Duodenal mucosa (tissue), 2 donors: Measurements from ENCODE around the gene CAP2.

ENCODE experiments used
- H3K27ac ChIP-seq: one replicate; pipeline ENCODE4 v1.7.0; 2013; ENCODE audit warnings: low read depth, low read length
- H3K27me3 ChIP-seq, 2 donors: one replicate each; pipeline ENCODE4 v1.7.0; 2013; ENCODE audit warnings: low read length in 2 of 2, control low read depth in 1 of 2; ENCODE audit not compliant: insufficient read depth in 2 of 2, control insufficient read depth in 1 of 2
- H3K36me3 ChIP-seq, 2 donors: one replicate each; pipeline ENCODE4 v1.7.0; 2013; ENCODE audit warnings: low read length in 2 of 2, control low read depth in 1 of 2; ENCODE audit not compliant: insufficient read depth in 2 of 2, control insufficient read depth in 1 of 2
- H3K4me1 ChIP-seq, 2 donors: one replicate each; pipeline ENCODE4 v1.7.0; 2013; ENCODE audit warnings: low read length in 2 of 2, control low read depth in 1 of 2; ENCODE audit not compliant: insufficient read depth in 2 of 2, control insufficient read depth in 1 of 2
- H3K4me3 ChIP-seq, 2 donors: one replicate each; pipeline ENCODE4 v1.7.0; 2013; ENCODE audit warnings: low read length in 2 of 2, low read depth in 1 of 2
- H3K9ac ChIP-seq, 2 donors: one replicate each; pipeline ENCODE4 v1.7.0; 2013; ENCODE audit warnings: low read length in 2 of 2, low read depth in 1 of 2
- H3K9me3 ChIP-seq, 2 donors: one replicate each; pipeline ENCODE4 v1.7.0; 2013; ENCODE audit warnings: low read length in 2 of 2, control low read depth in 1 of 2; ENCODE audit not compliant: control insufficient read depth in 1 of 2

The CAP2 gene

DNA sequence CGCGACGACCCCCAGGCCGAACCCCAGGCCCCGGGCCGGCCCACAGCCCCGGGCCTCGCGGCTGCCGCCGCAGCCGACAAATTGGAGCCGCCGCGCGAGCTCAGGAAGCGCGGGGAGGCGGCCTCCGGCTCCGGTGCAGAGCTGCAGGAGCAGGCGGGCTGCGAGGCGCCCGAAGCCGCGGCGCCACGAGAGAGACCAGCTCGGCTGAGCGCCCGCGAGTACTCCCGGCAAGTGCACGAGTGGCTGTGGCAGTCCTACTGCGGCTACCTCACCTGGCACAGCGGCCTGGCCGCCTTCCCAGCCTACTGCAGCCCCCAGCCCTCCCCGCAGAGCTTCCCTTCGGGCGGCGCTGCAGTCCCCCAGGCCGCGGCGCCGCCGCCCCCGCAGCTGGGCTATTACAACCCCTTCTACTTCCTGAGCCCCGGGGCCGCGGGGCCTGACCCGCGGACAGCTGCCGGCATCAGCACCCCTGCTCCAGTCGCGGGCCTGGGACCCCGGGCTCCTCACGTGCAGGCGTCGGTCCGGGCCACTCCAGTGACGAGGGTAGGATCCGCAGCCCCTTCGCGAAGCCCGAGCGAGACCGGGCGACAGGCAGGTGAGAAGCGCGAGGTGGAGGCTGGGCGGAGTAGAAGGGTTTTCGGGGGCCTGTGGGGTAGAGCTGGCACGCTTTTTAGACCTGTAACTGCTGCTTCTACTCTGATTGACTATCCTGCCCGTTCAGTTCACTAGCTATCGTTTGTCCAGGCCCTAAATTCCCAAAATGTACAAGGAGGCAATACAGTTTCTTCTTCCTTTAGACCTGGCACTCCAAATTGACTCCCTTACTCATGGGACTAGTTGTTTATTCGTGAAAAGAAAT is 207.4 kb downstream of the CAP2 start:
- H3K9me3 ChIP-seq: no peaks in the 10 kb centered on the region
- H3K9ac ChIP-seq: peak overlapping the region; percentile 78 to 85
- peaks cover 0 to 7% of the 10 kb centered on the region in 2 donors for H3K4me1 ChIP-seq
- peak overlapping the region; percentile 73 to 85 for H3K4me3 ChIP-seq
- peaks cover 0 to 16% of the 10 kb centered on the region in 2 donors for H3K36me3 ChIP-seq
- H3K27me3 ChIP-seq: no peaks in the 10 kb centered on the region
- peak overlapping the region; percentile 92 for H3K27ac ChIP-seq

DNA sequence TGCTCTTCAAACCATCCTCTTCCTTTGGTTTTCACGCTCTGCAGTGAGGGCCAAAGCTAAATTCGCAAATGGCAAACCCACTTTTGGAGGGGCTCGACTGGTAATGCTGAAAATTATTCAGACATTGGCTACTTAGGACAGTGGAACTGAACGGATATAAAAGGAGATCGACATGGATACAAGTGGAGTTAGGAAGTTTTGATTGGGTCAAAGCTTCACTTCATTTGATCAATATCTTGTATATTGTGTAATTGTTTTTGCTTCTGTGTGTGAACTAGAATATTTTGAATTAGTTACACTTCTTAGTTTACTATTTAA is 207.9 kb downstream of the CAP2 start:
- Histone ChIP-seq H3K9me3 (no peaks in the 10 kb centered on the region), H3K27me3 (no peaks in the 10 kb centered on the region), H3K4me1 (peaks cover 0 to 7% of the 10 kb centered on the region in 2 donors), H3K27ac (no peak overlapping the region), H3K4me3 (peak overlapping the region; percentile 73 to 85), H3K36me3 (peaks cover under 1 to 18% of the 10 kb centered on the region in 2 donors), H3K9ac (peak overlapping the region; percentile 78 to 85)

DNA sequence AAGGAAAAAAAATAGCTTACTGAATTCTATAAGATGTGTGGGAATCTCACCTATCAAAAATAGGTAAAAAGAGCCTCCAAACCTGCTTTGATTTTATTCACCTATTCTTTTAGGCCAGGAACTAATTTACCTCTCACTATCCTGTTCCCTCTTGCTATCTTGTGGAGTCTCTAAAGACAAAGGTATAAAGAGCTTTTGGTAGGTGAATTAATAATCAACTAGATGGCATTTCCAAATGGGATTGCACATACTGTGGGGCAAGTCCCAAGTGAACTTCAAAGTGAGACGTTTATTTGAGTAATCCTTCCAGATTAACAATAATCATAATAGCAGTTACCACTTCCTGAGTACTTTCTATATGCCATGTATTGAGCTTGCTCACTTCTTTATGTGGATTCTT is 209.5 kb downstream of the CAP2 start:
- Histone ChIP-seq H3K27ac (no peak overlapping the region), H3K4me3 (no peak overlapping the region), H3K4me1 (peaks cover 0 to 7% of the 10 kb centered on the region in 2 donors), H3K9ac (no peak overlapping the region), H3K9me3 (no peaks in the 10 kb centered on the region), H3K36me3 (peaks cover 8 to 28% of the 10 kb centered on the region in 2 donors), H3K27me3 (no peaks in the 10 kb centered on the region)

DNA sequence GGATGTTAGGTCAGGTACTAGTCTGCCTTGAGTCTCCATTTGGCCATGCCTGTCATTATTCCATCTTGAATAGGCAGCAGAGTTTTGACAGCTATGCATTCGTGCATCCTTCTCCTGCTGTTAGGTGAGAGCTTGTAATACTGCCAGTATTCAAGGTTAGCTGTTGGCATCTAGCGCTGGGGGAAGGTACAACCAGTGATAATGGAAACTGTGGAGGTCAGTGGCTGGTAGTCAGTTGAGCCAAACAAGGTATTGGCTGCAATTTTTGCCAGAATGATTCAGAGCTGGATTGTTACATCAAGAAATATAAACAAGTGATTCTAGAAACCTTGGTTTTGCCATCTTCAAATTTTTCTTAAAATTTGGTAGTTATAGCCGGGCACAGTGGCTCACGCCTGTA is 213.2 kb downstream of the CAP2 start:
- H3K9me3 ChIP-seq: no peaks in the 10 kb centered on the region
- H3K4me3 ChIP-seq: no peak overlapping the region
- H3K36me3 ChIP-seq: peaks cover 16 to 37% of the 10 kb centered on the region in 2 donors

More for the DNA sequence above, 213.2 kb downstream of the CAP2 start:
- H3K27me3 ChIP-seq: no peaks in the 10 kb centered on the region
- peaks cover 9 to 15% of the 10 kb centered on the region in 2 donors for H3K4me1 ChIP-seq
- no peak overlapping the region for H3K9ac ChIP-seq
- H3K27ac ChIP-seq: no peak overlapping the region
